Measurements from ENCODE around the gene TSHZ2. TPM values are rescaled to one million over a fixed set of nuclear protein-coding genes. Genes with fewer than 3 reads are reported as not detected.

TSHZ2 gene
- total RNA-seq, 1 experiment from 2014 or later = 0.07 TPM

DNA sequence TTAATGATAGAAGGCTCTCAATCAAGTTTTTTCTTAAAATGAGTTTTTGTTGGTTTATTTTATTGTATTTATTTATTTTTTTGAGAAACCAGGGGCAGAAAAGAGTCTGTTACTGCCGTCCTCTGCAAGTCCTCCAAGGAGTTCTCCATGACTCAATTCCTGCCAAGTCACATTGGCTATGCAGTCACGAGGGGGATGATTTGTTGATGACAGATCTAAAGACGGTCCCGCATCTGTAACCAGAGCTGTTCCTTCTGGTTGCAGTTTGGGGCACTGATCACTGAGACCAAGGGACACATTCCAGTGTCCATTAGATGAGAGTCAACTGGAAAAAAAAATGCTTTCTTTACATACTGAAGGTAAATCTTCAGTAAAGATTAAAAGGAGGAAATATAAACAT is 13.9 kb upstream of the TSHZ2 start:
- WGBS (ENCODE audit: extremely low coverage, insufficient read length, low lambda C conversion rate) = no CpG with 5 or more reads among the region's 4 CpGs
- H2BK12ac ChIP-seq (ENCODE audit: insufficient read length, low read depth, low read length) = no peak overlapping the region
- H3K79me2 ChIP-seq (ENCODE audit: insufficient read depth, low read length) = no peaks in the 10 kb centered on the region
- no peak overlapping the region for H3K27ac ChIP-seq (ENCODE audit: insufficient read length, low read depth, low read length)
- H3K27me3 ChIP-seq (ENCODE audit: insufficient read depth, low read length) = no peaks in the 10 kb centered on the region
- H2BK120ac ChIP-seq (ENCODE audit: low read depth, low read length, poor library complexity, severe bottlenecking) = no peak overlapping the region
- H2BK20ac ChIP-seq (ENCODE audit: low read depth, low read length, poor library complexity, severe bottlenecking) = no peak overlapping the region
- H2BK15ac ChIP-seq (ENCODE audit: low read depth, low read length) = no peak overlapping the region
- H3K4me2 ChIP-seq (ENCODE audit: insufficient read depth, insufficient read length, low read length) = no peak overlapping the region
- no peak overlapping the region for H3K14ac ChIP-seq (ENCODE audit: insufficient read depth, low read length)
- no peak overlapping the region for H3K56ac ChIP-seq (ENCODE audit: insufficient read length, low read depth, low read length)
- H3K4me1 ChIP-seq (ENCODE audit: insufficient read depth, low read length) = no peaks in the 10 kb centered on the region
- H3K36me3 Mint-ChIP-seq (ENCODE audit: insufficient read depth in 1 of 3, low read depth in 3 of 3) = no peaks in the 10 kb centered on the region; a peak in 1 of 7 replicates
- no peaks in the 10 kb centered on the region for H4K20me1 ChIP-seq (ENCODE audit: control insufficient read depth, insufficient read depth, insufficient read length)
- H3K79me1 ChIP-seq (ENCODE audit: insufficient read depth, low read depth, low read length, poor library complexity, severe bottlenecking) = no peaks in the 10 kb centered on the region
- H2BK5ac ChIP-seq (ENCODE audit: insufficient read length, low read length) = no peak overlapping the region
- no peak overlapping the region for H3T11ph ChIP-seq (ENCODE audit: low read length)
- H3K4ac ChIP-seq (ENCODE audit: low read depth, low read length) = no peak overlapping the region
- H3K9me3 Mint-ChIP-seq = no peaks in the 10 kb centered on the region
- no peaks in the 10 kb centered on the region for H3K27me3 Mint-ChIP-seq (ENCODE audit: low read depth)
- H3K27ac Mint-ChIP-seq = no peak overlapping the region
- H2AK5ac ChIP-seq (ENCODE audit: insufficient read length, low read length) = no peak overlapping the region
- H3K23me2 ChIP-seq (ENCODE audit: insufficient read length, low read depth, low read length, poor library complexity, severe bottlenecking) = no peaks in the 10 kb centered on the region
- no peak overlapping the region for H4K91ac ChIP-seq (ENCODE audit: insufficient read length, low read depth, low read length)
- no peak overlapping the region for H4K8ac ChIP-seq (replicated peaks; ENCODE audit: insufficient read length, low read depth, low read length)
- DNase-seq = no peak
- H3K9ac ChIP-seq (ENCODE audit: extremely low read depth, insufficient read length, low read length) = no peak overlapping the region
- no peak overlapping the region for H4K5ac ChIP-seq (ENCODE audit: insufficient read length, low read depth, low read length)
- H3K4me3 Mint-ChIP-seq = no peak overlapping the region
- H3K4me1 Mint-ChIP-seq = peaks cover 2 to 3% of the 10 kb centered on the region in 2 experiments; a peak in 2 of 4 replicates
- no peak overlapping the region for H2AFZ ChIP-seq (ENCODE audit: low read length)
- H3K18ac ChIP-seq (ENCODE audit: insufficient read length, low read depth, low read length) = no peak overlapping the region
- no peaks in the 10 kb centered on the region for H3K9me3 ChIP-seq (ENCODE audit: control insufficient read depth, low read depth, low read length)
- TF ChIP-seq, protein P1, sequence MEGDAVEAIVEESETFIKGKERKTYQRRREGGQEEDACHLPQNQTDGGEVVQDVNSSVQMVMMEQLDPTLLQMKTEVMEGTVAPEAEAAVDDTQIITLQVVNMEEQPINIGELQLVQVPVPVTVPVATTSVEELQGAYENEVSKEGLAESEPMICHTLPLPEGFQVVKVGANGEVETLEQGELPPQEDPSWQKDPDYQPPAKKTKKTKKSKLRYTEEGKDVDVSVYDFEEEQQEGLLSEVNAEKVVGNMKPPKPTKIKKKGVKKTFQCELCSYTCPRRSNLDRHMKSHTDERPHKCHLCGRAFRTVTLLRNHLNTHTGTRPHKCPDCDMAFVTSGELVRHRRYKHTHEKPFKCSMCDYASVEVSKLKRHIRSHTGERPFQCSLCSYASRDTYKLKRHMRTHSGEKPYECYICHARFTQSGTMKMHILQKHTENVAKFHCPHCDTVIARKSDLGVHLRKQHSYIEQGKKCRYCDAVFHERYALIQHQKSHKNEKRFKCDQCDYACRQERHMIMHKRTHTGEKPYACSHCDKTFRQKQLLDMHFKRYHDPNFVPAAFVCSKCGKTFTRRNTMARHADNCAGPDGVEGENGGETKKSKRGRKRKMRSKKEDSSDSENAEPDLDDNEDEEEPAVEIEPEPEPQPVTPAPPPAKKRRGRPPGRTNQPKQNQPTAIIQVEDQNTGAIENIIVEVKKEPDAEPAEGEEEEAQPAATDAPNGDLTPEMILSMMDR (conservative IDR thresholded peaks at IDR 0.05) = no peak
- no peak overlapping the region for H3K23ac ChIP-seq (ENCODE audit: insufficient read length, low read depth, low read length)

Measured in H9 (cell line).